ENCODE measurements around the gene RBBP8. TPM values are rescaled to one million over a fixed set of nuclear protein-coding genes. Genes with fewer than 3 reads are reported as not detected.

The RBBP8 gene
- total and polyA plus RNA-seq, 10 of the 15 experiments (the other 5 are each of a cell fraction or from before 2014, with no cell fraction given) = 46.2 to 82.3 (median 68.7) TPM

DNA sequence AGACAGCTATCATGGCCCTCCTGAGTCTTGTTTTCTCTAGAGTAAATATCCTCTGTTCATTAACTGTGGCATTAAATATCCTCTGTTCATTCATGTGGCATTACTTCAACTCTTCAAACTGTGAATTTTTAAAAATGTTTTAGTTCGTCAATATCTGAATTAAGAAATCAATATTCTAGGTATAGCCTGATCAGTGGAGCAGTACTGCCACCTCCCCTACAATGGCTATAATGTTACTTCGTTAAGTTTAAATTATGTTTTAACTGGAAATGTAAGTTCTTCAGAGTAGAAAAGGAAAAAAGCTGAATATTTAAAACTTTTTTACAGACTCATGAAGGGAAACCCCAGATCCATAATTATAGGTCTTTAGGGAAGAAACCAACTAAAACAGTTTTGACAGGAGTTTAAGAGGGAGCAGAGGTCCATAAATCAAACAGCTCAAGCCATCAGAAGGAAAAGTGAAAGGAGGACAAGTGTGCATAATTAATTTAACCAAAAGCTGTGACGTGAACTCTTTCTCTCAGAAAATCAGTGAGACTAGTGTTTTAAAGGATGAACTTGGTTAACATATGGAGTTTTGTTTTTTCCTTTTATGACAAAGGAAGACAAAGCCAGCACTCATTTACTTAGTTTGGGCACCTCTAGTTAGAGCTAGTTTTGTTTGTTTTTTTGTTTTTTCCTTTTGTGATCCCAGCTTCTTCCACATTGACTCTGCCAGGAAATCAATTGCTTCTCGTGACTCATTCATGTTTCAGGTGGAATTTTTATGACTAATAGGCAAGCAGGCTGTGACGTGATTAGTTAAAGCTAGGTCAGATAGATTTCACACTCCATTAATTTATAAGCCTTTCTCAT is 44.9 kb downstream of the RBBP8 start (continued):
- TF ChIP-seq, protein P1, sequence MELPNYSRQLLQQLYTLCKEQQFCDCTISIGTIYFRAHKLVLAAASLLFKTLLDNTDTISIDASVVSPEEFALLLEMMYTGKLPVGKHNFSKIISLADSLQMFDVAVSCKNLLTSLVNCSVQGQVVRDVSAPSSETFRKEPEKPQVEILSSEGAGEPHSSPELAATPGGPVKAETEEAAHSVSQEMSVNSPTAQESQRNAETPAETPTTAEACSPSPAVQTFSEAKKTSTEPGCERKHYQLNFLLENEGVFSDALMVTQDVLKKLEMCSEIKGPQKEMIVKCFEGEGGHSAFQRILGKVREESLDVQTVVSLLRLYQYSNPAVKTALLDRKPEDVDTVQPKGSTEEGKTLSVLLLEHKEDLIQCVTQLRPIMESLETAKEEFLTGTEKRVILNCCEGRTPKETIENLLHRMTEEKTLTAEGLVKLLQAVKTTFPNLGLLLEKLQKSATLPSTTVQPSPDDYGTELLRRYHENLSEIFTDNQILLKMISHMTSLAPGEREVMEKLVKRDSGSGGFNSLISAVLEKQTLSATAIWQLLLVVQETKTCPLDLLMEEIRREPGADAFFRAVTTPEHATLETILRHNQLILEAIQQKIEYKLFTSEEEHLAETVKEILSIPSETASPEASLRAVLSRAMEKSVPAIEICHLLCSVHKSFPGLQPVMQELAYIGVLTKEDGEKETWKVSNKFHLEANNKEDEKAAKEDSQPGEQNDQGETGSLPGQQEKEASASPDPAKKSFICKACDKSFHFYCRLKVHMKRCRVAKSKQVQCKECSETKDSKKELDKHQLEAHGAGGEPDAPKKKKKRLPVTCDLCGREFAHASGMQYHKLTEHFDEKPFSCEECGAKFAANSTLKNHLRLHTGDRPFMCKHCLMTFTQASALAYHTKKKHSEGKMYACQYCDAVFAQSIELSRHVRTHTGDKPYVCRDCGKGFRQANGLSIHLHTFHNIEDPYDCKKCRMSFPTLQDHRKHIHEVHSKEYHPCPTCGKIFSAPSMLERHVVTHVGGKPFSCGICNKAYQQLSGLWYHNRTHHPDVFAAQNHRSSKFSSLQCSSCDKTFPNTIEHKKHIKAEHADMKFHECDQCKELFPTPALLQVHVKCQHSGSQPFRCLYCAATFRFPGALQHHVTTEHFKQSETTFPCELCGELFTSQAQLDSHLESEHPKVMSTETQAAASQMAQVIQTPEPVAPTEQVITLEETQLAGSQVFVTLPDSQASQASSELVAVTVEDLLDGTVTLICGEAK (IDR thresholded peaks at IDR 0.05; ENCODE audit: borderline replicate concordance) = no peak
- TF ChIP-seq CREM (IDR thresholded peaks at IDR 0.05; ENCODE audit: low read depth) = peak; percentile 68

DNA sequence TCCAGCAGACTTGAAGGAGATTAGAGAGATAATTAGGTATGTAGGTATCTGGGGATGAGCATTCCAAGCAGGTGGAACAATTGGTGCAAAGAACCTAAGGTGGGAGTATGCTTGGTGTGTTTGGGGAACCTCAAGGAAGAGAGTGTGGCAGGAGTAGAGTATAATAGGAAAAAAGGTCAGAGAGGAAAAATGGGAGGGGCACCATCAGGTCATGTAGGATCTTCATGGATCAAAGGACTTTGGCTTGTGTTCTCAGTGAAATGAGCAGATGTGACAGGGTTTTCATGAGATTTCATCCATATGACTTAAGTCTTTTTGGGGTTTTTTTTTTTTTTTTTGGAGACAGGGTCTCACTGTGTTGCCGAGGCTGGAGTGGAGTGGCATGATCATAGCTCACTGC is 47.3 kb downstream of the RBBP8 start:
- ATAC-seq = no peak
- Histone ChIP-seq H3K36me3 (ENCODE audit: control insufficient read depth in 2 of 2, insufficient read depth in 2 of 2, low read length in 1 of 2) (peaks cover 1 to 3% of the 10 kb centered on the region in 2 experiments; a peak in 3 of 4 replicates), H3K79me2 (ENCODE audit: control insufficient read depth, insufficient read depth, low read length) (no peaks in the 10 kb centered on the region), H3K4me2 (ENCODE audit: control insufficient read depth, insufficient read depth) (no peak overlapping the region), H4K20me1 (ENCODE audit: control insufficient read depth, insufficient read depth) (no peaks in the 10 kb centered on the region), H3K27me3 (replicated peaks in 1 of 2; ENCODE audit: control insufficient read depth in 2 of 2, insufficient read depth in 2 of 2, low read length in 1 of 2) (no peaks in the 10 kb centered on the region), H3K27ac (ENCODE audit: control insufficient read depth, insufficient read depth) (no peak overlapping the region), H3K9ac (ENCODE audit: control insufficient read depth, insufficient read depth, low read length) (no peak overlapping the region), H3K4me3 (no peak overlapping the region), H3K4me1 (ENCODE audit: control insufficient read depth, insufficient read depth, low read length) (no peaks in the 10 kb centered on the region), H2AFZ (ENCODE audit: control insufficient read depth, low read depth, low read length) (no peak overlapping the region), H3K9me3 (replicated peaks; ENCODE audit: control insufficient read depth, insufficient read depth, low read length) (no peaks in the 10 kb centered on the region)
- CTCF ChIA-PET = interaction anchor here (3.7 to 5.0 kb wide), 3 partner anchors 50 to 181 kb away, joined by 25 to 55 read pairs (median 32); no protein-coding TSS in a partner anchor
- RAD21 ChIA-PET (ENCODE audit: unreplicated experiment) = interaction anchor here (1.8 kb wide), 1 partner anchor 23 kb away, joined by 4 read pairs; no protein-coding TSS in a partner anchor
- SMC1A ChIA-PET (ENCODE audit: uncharacterized antibody, unreplicated experiment) = no interaction called here
- FAIRE-seq = no peak
- BruUV-seq (replicated peaks) = TSS peak; percentile 46
- in situ Hi-C loops (cut with MboI) (loop anchor here (5.0 kb wide), 1 partner anchor 178 kb away; no protein-coding TSS in a partner anchor), intact Hi-C loops (cut with micrococcal nuclease; ENCODE audit: unreplicated experiment) (loop anchor here (10.0 kb wide), 1 partner anchor 64 kb away; no protein-coding TSS in a partner anchor)
- TF ChIP-seq STAT3 (IDR thresholded peaks at IDR 0.05; ENCODE audit: low read depth, low read length) = no peak
- no peak for TF ChIP-seq SMC3 (IDR thresholded peaks at IDR 0.05; ENCODE audit: borderline replicate concordance, low read length)
- no peak for TF ChIP-seq KLF5 (IDR thresholded peaks at IDR 0.05; ENCODE audit: partially characterized antibody)
- WGBS (ENCODE audit: insufficient coverage, insufficient replicate concordance, low lambda C conversion rate, missing lambda C conversion rate) = 100% methylated on average over 1 of the region's 1 CpG
- POLR2A ChIA-PET = interaction anchor here (0.7 kb wide), 1 partner anchor 130 kb away, joined by 3 read pairs; no protein-coding TSS in a partner anchor
- DNase-seq (ENCODE audit: low read depth, low spot score) = no peak
